ENCODE results near the gene HLA-E. TPM values are rescaled to one million over a fixed set of nuclear protein-coding genes. Genes with fewer than 3 reads are reported as not detected.

The HLA-E gene
- 122 and 194 TPM in 2 replicates for total RNA-seq

DNA sequence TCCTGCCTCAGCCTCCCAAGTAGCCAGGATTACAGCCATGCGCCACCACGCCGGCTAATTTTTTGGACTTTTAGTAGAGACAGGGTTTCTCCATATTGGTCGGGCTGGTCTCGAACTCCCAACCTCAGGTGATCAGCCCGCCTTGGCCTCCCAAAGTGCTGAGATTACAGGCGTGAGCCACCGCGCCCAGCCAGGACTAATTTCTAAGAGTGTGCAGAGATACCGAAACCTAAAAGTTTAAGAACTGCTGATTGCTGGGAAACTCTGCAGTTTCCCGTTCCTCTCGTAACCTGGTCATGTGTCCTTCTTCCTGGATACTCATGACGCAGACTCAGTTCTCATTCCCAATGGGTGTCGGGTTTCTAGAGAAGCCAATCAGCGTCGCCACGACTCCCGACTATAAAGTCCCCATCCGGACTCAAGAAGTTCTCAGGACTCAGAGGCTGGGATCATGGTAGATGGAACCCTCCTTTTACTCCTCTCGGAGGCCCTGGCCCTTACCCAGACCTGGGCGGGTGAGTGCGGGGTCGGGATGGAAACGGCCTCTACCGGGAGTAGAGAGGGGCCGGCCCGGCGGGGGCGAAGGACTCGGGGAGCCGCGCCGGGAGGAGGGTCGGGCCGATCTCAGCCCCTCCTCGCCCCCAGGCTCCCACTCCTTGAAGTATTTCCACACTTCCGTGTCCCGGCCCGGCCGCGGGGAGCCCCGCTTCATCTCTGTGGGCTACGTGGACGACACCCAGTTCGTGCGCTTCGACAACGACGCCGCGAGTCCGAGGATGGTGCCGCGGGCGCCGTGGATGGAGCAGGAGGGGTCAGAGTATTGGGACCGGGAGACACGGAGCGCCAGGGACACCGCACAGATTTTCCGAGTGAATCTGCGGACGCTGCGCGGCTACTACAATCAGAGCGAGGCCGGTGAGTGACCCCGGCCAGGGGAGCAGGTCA lies at the start of gene HLA-E:
Gene HLA-E, plus strand, starts transcription at position 429 of the 945 bp plus-strand sequence. Its CDS starts 23 bp downstream, at position 452.

Other genes with a start within 250 kb of the HLA-E start
- gene TRIM39, start 162.6 kb upstream of the HLA-E start, total RNA-seq = 9.1 and 10.2 TPM in 2 replicates
- 66.9 and 75.0 TPM in 2 replicates for gene RPP21, start 144.4 kb upstream of the HLA-E start, total RNA-seq
- 39.2 and 43.2 TPM in 2 replicates for gene GNL1, start 67.0 kb downstream of the HLA-E start, total RNA-seq
- gene PRR3, start 67.8 kb downstream of the HLA-E start, total RNA-seq = 2.3 and 4.0 TPM in 2 replicates
- 34.5 and 41.9 TPM in 2 replicates for gene ABCF1, start 81.9 kb downstream of the HLA-E start, total RNA-seq
- gene PPP1R10, start 127.7 kb downstream of the HLA-E start, total RNA-seq = 24.8 and 31.6 TPM in 2 replicates
- 62.8 and 82.6 TPM in 2 replicates for gene MRPS18B, start 128.3 kb downstream of the HLA-E start, total RNA-seq
- gene ATAT1, start 137.4 kb downstream of the HLA-E start, total RNA-seq = 1.6 and 6.2 TPM in 2 replicates
- 6.1 and 10.6 TPM in 2 replicates for gene C6orf136, start 157.6 kb downstream of the HLA-E start, total RNA-seq
- 19.4 and 33.6 TPM in 2 replicates for gene DHX16, start 183.5 kb downstream of the HLA-E start, total RNA-seq
- 75.3 and 97.1 TPM in 2 replicates for gene PPP1R18, start 197.1 kb downstream of the HLA-E start, total RNA-seq
- 7.4 and 12.4 TPM in 2 replicates for gene NRM, start 201.5 kb downstream of the HLA-E start, total RNA-seq
- gene MDC1, start 227.8 kb downstream of the HLA-E start, total RNA-seq = 9.9 and 17.6 TPM in 2 replicates
- gene TUBB, start 230.8 kb downstream of the HLA-E start, total RNA-seq = 521 and 1,018 TPM in 2 replicates

All from hair follicular keratinocyte (primary cell).